GM10248 (cell line): Measurements from ENCODE around the gene DUSP15.
"Not testable (repeated sequence)": the region's sequence is repeated elsewhere in the genome, so short reads cannot be mapped to it uniquely, and the experiment has no call there.

Source experiments
- CTCF ChIA-PET: fragments of 300-600 bp; sonication (Branson Sonifier 250); formaldehyde crosslinking; extraction: SDS; loops from one replicate; lab custom pipeline; 2021; ENCODE audit warnings: antibody characterized with exemption; lab: Yijun Ruan, JAX
- POLR2A ChIA-PET: fragments of 350-650 bp; sonication (Branson Sonifier 250); formaldehyde crosslinking; extraction: SDS; loops from one replicate; lab custom pipeline; 2020; ENCODE audit warnings: antibody characterized with exemption; lab: Yijun Ruan, JAX
- DNase-seq: peaks from one replicate; pipeline ENCODE4 v3.0.0; 2012; ENCODE audit errors: extremely low spot score
- TF ChIP-seq, protein P1 (sequence below): IDR thresholded peaks from 2 replicates; pipeline ENCODE4 v1.5.1; 2012; ENCODE audit warnings: mild to moderate bottlenecking, low read depth; ENCODE audit errors: extremely low read depth, missing control alignments, control extremely low read depth

DUSP15 gene, protein sequence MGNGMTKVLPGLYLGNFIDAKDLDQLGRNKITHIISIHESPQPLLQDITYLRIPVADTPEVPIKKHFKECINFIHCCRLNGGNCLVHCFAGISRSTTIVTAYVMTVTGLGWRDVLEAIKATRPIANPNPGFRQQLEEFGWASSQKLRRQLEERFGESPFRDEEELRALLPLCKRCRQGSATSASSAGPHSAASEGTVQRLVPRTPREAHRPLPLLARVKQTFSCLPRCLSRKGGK

DNA sequence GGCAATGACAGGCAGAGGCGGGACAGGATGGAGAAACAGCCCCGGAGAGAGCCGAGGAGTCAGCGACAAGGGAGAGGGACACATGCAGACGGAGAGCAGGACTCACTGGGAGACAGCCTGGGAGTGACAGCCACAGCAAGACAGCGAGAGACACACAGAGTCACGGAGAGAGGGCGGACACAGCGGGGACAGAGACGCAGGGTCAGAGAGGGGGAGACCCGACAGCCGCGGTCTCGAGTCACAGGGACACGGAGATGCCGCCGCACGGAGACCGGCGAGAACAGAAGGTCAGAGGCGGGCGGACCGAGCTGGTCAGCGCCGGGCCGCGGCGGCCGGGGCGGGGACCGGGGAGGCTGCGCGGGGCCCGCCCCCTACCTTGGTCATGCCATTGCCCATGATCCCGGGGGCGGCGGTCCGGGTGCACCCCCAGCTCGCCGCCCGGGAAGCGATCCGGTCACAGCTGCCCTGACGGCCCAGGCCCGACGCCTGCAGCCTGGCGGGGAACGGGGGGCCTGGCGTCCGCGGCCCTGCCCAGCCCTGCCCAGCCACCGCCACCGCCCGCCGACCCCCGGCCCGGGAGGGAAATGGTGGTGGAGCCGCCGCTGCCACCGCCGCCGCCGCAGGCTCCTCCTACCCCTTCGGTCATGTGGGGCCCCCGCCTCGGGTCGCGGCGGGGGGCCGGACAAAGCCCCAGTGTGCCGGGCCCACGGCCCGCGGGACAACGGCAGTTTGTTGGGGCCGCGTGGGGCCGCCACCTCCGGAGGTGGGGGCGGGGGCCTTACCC, at the start of gene DUSP15, which contains the start of gene TTLL9:
Gene DUSP15, minus strand, starts transcription at position 586 of the 784 bp plus-strand sequence. Its CDS starts 190 bp downstream, at position 396.
Gene TTLL9, plus strand, starts transcription at position 693 of the 784 bp plus-strand sequence. CDS start 493 bp downstream, outside the sequence.
- ChIA-PET CTCF (interaction anchor here (1.1 to 3.0 kb wide), 5 partner anchors 10 to 161 kb away, joined by 3 to 10 read pairs (median 4); no protein-coding TSS in a partner anchor), POLR2A (no interaction called here)
- TF ChIP-seq, protein P1, sequence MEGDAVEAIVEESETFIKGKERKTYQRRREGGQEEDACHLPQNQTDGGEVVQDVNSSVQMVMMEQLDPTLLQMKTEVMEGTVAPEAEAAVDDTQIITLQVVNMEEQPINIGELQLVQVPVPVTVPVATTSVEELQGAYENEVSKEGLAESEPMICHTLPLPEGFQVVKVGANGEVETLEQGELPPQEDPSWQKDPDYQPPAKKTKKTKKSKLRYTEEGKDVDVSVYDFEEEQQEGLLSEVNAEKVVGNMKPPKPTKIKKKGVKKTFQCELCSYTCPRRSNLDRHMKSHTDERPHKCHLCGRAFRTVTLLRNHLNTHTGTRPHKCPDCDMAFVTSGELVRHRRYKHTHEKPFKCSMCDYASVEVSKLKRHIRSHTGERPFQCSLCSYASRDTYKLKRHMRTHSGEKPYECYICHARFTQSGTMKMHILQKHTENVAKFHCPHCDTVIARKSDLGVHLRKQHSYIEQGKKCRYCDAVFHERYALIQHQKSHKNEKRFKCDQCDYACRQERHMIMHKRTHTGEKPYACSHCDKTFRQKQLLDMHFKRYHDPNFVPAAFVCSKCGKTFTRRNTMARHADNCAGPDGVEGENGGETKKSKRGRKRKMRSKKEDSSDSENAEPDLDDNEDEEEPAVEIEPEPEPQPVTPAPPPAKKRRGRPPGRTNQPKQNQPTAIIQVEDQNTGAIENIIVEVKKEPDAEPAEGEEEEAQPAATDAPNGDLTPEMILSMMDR = no peak
- DNase-seq = no peak

DNA sequence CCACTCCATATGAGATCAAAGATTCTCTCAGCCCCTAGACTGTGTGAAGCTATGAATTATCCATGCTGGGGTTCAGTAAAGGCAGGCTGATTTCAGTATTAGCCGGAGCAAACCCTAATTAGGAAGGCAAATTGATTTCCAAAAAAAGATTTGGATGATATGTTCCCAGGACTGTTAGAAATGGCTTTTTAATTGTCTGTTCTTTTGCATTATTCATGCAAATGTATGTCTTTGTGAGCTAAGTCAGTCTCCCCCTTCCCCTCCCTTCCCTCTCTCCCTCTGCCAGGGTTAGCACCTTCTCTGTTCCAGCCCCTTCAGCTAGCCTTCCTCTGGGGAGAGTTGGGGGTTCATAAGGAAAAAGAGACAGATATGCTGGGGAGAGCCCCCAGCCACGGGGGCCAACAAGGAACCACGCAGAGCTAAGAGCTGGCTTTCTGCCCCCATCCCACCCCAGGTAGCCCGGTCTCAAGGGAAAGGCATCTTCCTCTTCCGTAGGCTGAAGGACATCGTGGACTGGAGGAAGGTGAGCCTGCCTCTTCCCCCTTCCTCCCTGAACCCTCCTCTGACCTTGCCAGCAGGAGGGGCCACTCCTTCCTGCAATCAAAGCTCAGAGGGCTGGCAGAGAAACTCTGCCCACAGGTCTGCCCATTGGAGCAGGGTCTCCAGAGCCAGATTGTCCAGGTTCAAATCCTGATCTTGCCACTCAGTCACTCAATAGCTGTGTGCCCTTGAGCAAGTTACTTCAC, 49.3 kb upstream of the DUSP15 start:
- ChIA-PET POLR2A (no interaction called here), CTCF (interaction anchor here (0.8 to 3.4 kb wide), 10 partner anchors 11 to 96 kb away, joined by 3 to 21 read pairs (median 6); partner anchors contain the start of gene PDRG1)
- TF ChIP-seq, protein P1 = no peak
- no peak for DNase-seq

DNA sequence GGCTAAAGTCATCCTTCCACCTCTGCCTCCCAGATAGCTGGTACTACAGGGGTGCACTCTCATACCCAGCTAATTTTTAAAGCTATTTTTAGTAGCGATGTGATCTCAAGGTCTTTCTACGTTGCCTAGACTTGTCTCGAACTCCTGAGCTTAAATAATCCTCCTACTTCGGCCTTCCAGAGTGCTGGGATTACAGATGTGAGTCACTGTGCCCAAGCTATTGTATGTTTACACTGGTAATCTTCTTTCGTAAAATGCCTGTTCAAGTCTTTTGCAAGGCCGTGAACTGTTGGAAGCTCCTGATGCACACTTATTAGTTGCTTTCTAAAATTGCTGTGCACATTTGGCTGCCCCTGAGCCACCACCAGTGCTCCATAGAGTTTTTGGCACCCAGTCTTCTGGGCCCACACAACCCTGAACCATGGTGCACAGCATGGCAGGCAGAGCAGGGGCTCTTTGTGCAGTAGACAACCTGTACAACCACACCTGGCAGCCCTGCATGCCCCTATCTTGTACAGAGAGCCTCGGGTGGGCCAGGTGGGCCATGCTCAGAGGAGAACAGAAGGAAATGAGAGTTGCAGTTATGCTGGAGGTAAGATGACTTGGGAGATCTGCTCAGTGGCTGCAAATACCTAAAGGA, 48.3 kb upstream of the DUSP15 start:
- DNase-seq = no peak
- ChIA-PET CTCF (interaction anchor here (1.2 to 3.4 kb wide), 7 partner anchors 10 to 86 kb away, joined by 3 to 21 read pairs (median 6); partner anchors contain the start of gene PDRG1), POLR2A (no interaction called here)
- TF ChIP-seq, protein P1 = no peak

DNA sequence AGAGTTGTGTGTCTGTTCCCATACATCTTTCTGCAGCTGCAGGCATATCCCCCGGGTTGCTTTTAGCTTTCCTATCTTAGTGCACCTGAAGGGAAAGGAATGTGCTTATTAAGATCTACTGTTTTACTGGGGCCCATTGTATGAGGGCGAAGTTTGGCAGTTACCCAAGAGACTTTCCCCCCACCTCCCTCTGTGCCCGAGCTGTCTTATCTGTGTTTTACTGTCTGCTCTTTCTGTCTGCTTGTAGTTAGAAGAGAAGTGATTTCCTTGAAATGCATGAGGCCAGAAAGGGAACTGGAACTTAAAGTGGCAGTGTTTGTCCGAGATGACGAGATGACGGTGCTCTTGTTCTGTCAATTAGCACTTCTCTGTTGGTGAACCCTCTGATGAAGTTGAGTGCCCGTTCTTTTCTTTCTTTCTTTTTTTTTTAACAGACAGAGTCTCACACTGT, 47.7 kb upstream of the DUSP15 start:
- DNase-seq, POLR2A ChIA-PET: not testable (repeated sequence)
- CTCF ChIA-PET = interaction anchor here (1.1 to 3.4 kb wide), 5 partner anchors 10 to 95 kb away, joined by 3 to 21 read pairs (median 6); partner anchors contain the start of gene PDRG1

DNA sequence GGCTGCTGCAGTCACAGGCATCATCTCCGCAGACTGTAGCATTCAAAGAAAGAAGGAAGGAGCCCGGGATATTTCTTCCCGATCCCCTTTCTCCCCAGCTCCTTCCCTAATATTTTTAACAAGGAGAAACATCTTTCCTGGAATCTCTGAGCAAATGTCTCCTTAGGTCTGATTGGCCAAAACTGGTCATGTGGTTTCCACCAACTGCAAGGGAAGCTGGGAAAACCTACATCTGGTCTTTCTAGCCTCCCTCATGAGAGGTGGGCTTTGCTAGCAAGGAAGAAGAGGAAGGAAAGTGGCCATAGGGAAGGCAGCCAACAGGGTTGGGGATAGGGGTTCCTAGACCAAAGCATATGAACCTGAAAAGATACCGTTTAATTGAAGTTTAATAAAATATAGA, 46.4 kb upstream of the DUSP15 start:
- ChIA-PET CTCF (interaction anchor here (1.1 to 2.3 kb wide), 2 partner anchors 8 to 94 kb away, joined by 3 to 6 read pairs; no protein-coding TSS in a partner anchor), POLR2A (no interaction called here)
- TF ChIP-seq, protein P1 = no peak
- DNase-seq = no peak

DNA sequence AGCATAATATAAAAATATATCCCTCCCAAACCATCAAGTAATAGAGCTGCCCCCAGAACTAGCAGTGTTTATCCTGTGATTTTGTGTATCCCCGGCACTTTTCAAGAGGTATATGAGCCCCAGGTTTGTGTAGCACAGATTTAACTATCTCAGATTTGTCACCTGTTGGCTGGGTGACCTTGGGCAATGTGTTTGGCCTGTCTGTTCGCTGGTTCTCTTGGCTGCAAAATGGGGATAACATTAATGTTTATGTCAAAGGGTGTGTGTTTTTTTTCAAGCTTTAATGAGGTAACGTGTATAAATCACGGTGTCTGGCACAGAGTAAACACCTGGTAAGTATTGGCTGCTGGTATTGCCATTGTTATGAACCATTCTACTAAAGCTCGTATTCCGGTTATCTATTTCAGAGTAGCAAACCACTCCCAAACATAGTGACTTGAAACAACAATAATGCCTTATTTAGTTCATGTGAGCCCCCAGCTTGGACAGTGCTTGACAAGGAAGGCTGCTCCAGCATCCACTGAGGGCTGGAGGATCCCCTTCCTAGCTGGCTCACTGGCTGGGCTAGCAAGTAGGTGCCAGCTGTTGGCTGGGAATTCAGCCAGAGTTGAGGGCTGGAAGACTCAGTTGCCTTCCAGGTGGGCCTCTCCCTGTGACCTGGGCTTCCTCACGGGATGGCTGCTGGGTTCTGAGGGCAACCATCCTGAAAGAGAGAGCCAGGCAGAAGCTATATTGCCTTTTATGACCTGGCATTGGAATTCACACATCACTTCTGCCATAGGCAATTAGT, 45.4 kb upstream of the DUSP15 start:
- ChIA-PET CTCF (interaction anchor here (1.3 to 2.3 kb wide), 2 partner anchors 63 to 93 kb away, joined by 6 read pairs; no protein-coding TSS in a partner anchor), POLR2A (no interaction called here)
- peak; percentile 5 for DNase-seq
- TF ChIP-seq, protein P1 = no peak
